Measurements from ENCODE around the gene BARHL1.

The BARHL1 gene

GRCh38 chr9:132585954-132586829 lies 3.8 kb downstream of the BARHL1 start:
- in situ Hi-C loops (cut with HindIII; ENCODE audit: low sequenced_read_pairs): no loop called here
- no peak for TF ChIP-seq CTCF (IDR thresholded peaks at IDR 0.05; ENCODE audit: low read depth, low read length)
- H3K4me3 ChIP-seq (ENCODE audit: low read depth, low read length): no peak overlapping the region
- no peak for DNase-seq (ENCODE audit: low read depth, low spot score)

- DNase-seq (ENCODE audit: low read depth, low spot score): no peak
- in situ Hi-C loops (cut with HindIII; ENCODE audit: low sequenced_read_pairs): no loop called here
- H3K4me3 ChIP-seq (ENCODE audit: low read depth, low read length): no peak overlapping the region
- TF ChIP-seq CTCF (IDR thresholded peaks at IDR 0.05; ENCODE audit: low read depth, low read length): no peak
These were observed 4.6 kb downstream of the BARHL1 start for GRCh38 chr9:132586830-132587591.

GRCh38 chr9:132587592-132587955 lies 5.2 kb downstream of the BARHL1 start:
- no peak for TF ChIP-seq CTCF (IDR thresholded peaks at IDR 0.05; ENCODE audit: low read depth, low read length)
- no peak overlapping the region for H3K4me3 ChIP-seq (ENCODE audit: low read depth, low read length)
- in situ Hi-C loops (cut with HindIII; ENCODE audit: low sequenced_read_pairs): no loop called here
- no peak for DNase-seq (ENCODE audit: low read depth, low spot score)

GRCh38 chr9:132588098-132588497 lies 5.7 kb downstream of the BARHL1 start:
- no peak overlapping the region for H3K4me3 ChIP-seq (ENCODE audit: low read depth, low read length)
- in situ Hi-C loops (cut with HindIII; ENCODE audit: low sequenced_read_pairs): no loop called here
- no peak for TF ChIP-seq CTCF (IDR thresholded peaks at IDR 0.05; ENCODE audit: low read depth, low read length)
- DNase-seq (ENCODE audit: low read depth, low spot score): no peak

GRCh38 chr9:132588501-132589147 lies 6.2 kb downstream of the BARHL1 start:
- no peak for TF ChIP-seq CTCF (IDR thresholded peaks at IDR 0.05; ENCODE audit: low read depth, low read length)
- H3K4me3 ChIP-seq (ENCODE audit: low read depth, low read length): no peak overlapping the region
- no peak for DNase-seq (ENCODE audit: low read depth, low spot score)
- in situ Hi-C loops (cut with HindIII; ENCODE audit: low sequenced_read_pairs): no loop called here

GRCh38 chr9:132589148-132590036 lies 7.0 kb downstream of the BARHL1 start:
- in situ Hi-C loops (cut with HindIII; ENCODE audit: low sequenced_read_pairs): no loop called here
- TF ChIP-seq CTCF (IDR thresholded peaks at IDR 0.05; ENCODE audit: low read depth, low read length): no peak
- no peak overlapping the region for H3K4me3 ChIP-seq (ENCODE audit: low read depth, low read length)
- DNase-seq (ENCODE audit: low read depth, low spot score): no peak

All from astrocyte of the spinal cord (primary cell).